WTC11 (cell line): ENCODE results near the gene CLMN. TPM values are rescaled to one million over a fixed set of nuclear protein-coding genes. Genes with fewer than 3 reads are reported as not detected.

Experiments
- ATAC-seq: fragments of 200-7000 bp; cut with Tn5 transposase; 2 replicates; pipeline ENCODE4 v1.10.0; 2021; ENCODE audit warnings: mild to moderate bottlenecking, moderate library complexity
- CTCF ChIA-PET: fragments of 300-600 bp; sonication (Branson Sonifier 250); formaldehyde crosslinking; loops from one replicate; lab custom pipeline; 2021; ENCODE audit warnings: antibody characterized with exemption; lab: Charles Lee
- POLR2A ChIA-PET: fragments of 350-600 bp; sonication (Branson Sonifier 250); formaldehyde crosslinking; loops from one replicate; lab custom pipeline; 2021; ENCODE audit warnings: antibody characterized with exemption; lab: Charles Lee
- DNase-seq: peaks from one replicate; pipeline ENCODE4 v3.0.0; 2021; ENCODE audit warnings: low spot score
- H3K27ac Mint-ChIP-seq: 2 replicates; pipeline ENCODE4 v1.8.0; 2021; ENCODE audit warnings: mixed read lengths
- H3K27me3 Mint-ChIP-seq: 2 replicates; pipeline ENCODE4 v1.8.0; 2021; ENCODE audit warnings: low read depth, mild to moderate bottlenecking, moderate library complexity, mixed read lengths
- H3K36me3 Mint-ChIP-seq: 2 replicates; pipeline ENCODE4 v1.8.0; 2021; ENCODE audit warnings: mixed read lengths
- H3K4me1 Mint-ChIP-seq: 2 replicates; pipeline ENCODE4 v1.8.0; 2022; ENCODE audit warnings: mixed read lengths
- H3K4me3 Mint-ChIP-seq: 2 replicates; pipeline ENCODE4 v1.8.0; 2021; ENCODE audit warnings: mild to moderate bottlenecking, moderate library complexity, mixed read lengths
- H3K9me3 Mint-ChIP-seq: 2 replicates; pipeline ENCODE4 v1.8.0; 2021; ENCODE audit warnings: mixed read lengths
- ATF3 ChIP-seq: sonication (generic); formaldehyde crosslinking; conservative IDR thresholded peaks from 2 replicates; pipeline ENCODE4 v1.8.1; 2022; ENCODE audit warnings: mild to moderate bottlenecking, missing genetic modification reagents
- CDX4 ChIP-seq: fragments of 250-450 bp; sonication (Bioruptor Pico); IDR thresholded peaks from 2 replicates; pipeline ENCODE4 v1.9.0; 2021; ENCODE audit warnings: moderate library complexity, mild to moderate bottlenecking, inconsistent platforms, borderline replicate concordance
- E2F4 ChIP-seq: sonication (generic); formaldehyde crosslinking; IDR thresholded peaks from 2 replicates; pipeline ENCODE4 v1.8.1; 2022; ENCODE audit warnings: low read depth, mild to moderate bottlenecking, moderate library complexity, missing genetic modification reagents, borderline replicate concordance
- FOXJ3 ChIP-seq: sonication (generic); formaldehyde crosslinking; IDR thresholded peaks from 2 replicates; pipeline ENCODE4 v1.9.0; 2021; ENCODE audit warnings: missing genetic modification reagents, mild to moderate bottlenecking, borderline replicate concordance
- GABPB1 ChIP-seq: sonication (generic); formaldehyde crosslinking; IDR thresholded peaks from 2 replicates; pipeline ENCODE4 v1.8.1; 2023; ENCODE audit warnings: mild to moderate bottlenecking, missing genetic modification reagents
- IRF2 ChIP-seq: sonication (generic); formaldehyde crosslinking; IDR thresholded peaks from 2 replicates; pipeline ENCODE4 v1.8.0; 2022; ENCODE audit warnings: low read depth, missing genetic modification reagents, borderline replicate concordance
- JAZF1 ChIP-seq: fragments of 250-450 bp; sonication (Bioruptor Pico); IDR thresholded peaks from 2 replicates; pipeline ENCODE4 v1.9.0; 2021; ENCODE audit warnings: moderate library complexity, mild to moderate bottlenecking, inconsistent platforms
- NFYB ChIP-seq: sonication (generic); formaldehyde crosslinking; conservative IDR thresholded peaks from 2 replicates; pipeline ENCODE4 v1.8.0; 2022; ENCODE audit warnings: low read depth, missing genetic modification reagents
- NR3C1 ChIP-seq: sonication (generic); formaldehyde crosslinking; conservative IDR thresholded peaks from 2 replicates; pipeline ENCODE4 v1.8.1; 2023; ENCODE audit warnings: low read depth, mild to moderate bottlenecking, missing genetic modification reagents
- OVOL2 ChIP-seq: fragments of 250-450 bp; sonication (Bioruptor Pico); IDR thresholded peaks from 2 replicates; pipeline ENCODE4 v1.9.0; 2021; ENCODE audit warnings: mild to moderate bottlenecking, borderline replicate concordance
- PREB ChIP-seq: sonication (generic); formaldehyde crosslinking; IDR thresholded peaks from 2 replicates; pipeline ENCODE4 v1.8.1; 2022; ENCODE audit warnings: mild to moderate bottlenecking, missing genetic modification reagents, moderate library complexity, borderline replicate concordance
- RELA ChIP-seq: sonication (generic); formaldehyde crosslinking; IDR thresholded peaks from 2 replicates; pipeline ENCODE4 v1.8.1; 2022; ENCODE audit warnings: missing genetic modification reagents, mild to moderate bottlenecking, borderline replicate concordance
- SMAD3 ChIP-seq: sonication (generic); formaldehyde crosslinking; IDR thresholded peaks from 2 replicates; pipeline ENCODE4 v1.8.0; 2022; ENCODE audit warnings: missing genetic modification reagents, mild to moderate bottlenecking, borderline replicate concordance
- ZNF219 ChIP-seq: sonication (generic); formaldehyde crosslinking; IDR thresholded peaks from 2 replicates; pipeline ENCODE4 v1.8.0; 2023; ENCODE audit warnings: missing genetic modification reagents, mild to moderate bottlenecking, borderline replicate concordance
- ZNF396 ChIP-seq: fragments of 250-450 bp; sonication (Bioruptor Pico); IDR thresholded peaks from 2 replicates; pipeline ENCODE4 v1.8.0; 2021; ENCODE audit warnings: mild to moderate bottlenecking, moderate library complexity, borderline replicate concordance
- ZNF671 ChIP-seq: fragments of 250-450 bp; sonication (Bioruptor Pico); IDR thresholded peaks from 2 replicates; pipeline ENCODE4 v1.8.0; 2021; ENCODE audit warnings: mild to moderate bottlenecking
- total RNA-seq: library from RNA; stranded (reverse); gene quantifications from 3 replicates; pipeline ENCODE4 v1.2.3, GENCODE V29; 2021

The CLMN gene
- total RNA-seq, 1 experiment from 2014 or later = 12.2 TPM

GRCh38 chr14:95274874-95275273, 44.8 kb downstream of the CLMN start (continued):
- TF ChIP-seq E2F4 = no peak
- TF ChIP-seq ZNF671 = no peak
- no peak for TF ChIP-seq ZNF396
- no peak for TF ChIP-seq FOXJ3

- Mint-ChIP-seq H3K27ac (no peak overlapping the region), H3K27me3 (no peaks in the 10 kb centered on the region), H3K4me3 (no peak overlapping the region), H3K9me3 (peaks cover 19% of the 10 kb centered on the region), H3K4me1 (peaks cover 6% of the 10 kb centered on the region), H3K36me3 (peaks cover 9% of the 10 kb centered on the region)
- ChIA-PET POLR2A (no interaction called here), CTCF (no interaction called here)
- no peak for DNase-seq
- ATAC-seq = no peak
- TF ChIP-seq JAZF1 (CRISPR knock-in tag) (no peak), NFYB (CRISPR knock-in tag) (no peak), CDX4 (CRISPR knock-in tag) (no peak), IRF2 (CRISPR knock-in tag) (no peak), ZNF219 (CRISPR knock-in tag) (no peak)
Observed at GRCh38 chr14:95274279-95274678, 45.4 kb downstream of the CLMN start.

GRCh38 chr14:95273001-95273978, 46.4 kb downstream of the CLMN start:
- peaks cover 4% of the 10 kb centered on the region for H3K36me3 Mint-ChIP-seq
- ChIA-PET CTCF (no interaction called here), POLR2A (no interaction called here)
- no peaks in the 10 kb centered on the region for H3K27me3 Mint-ChIP-seq
- ATAC-seq = no peak; the same call in 1 of the 2 replicates
- no peak overlapping the region for H3K4me3 Mint-ChIP-seq
- 0 out of 2 replicates have a peak, but pooled peaks have one; percentile 48 for TF ChIP-seq GABPB1 (CRISPR knock-in tag)
- TF ChIP-seq NR3C1 (CRISPR knock-in tag) = no peak
- peaks cover 6% of the 10 kb centered on the region for H3K4me1 Mint-ChIP-seq
- peaks cover 10% of the 10 kb centered on the region for H3K9me3 Mint-ChIP-seq
- H3K27ac Mint-ChIP-seq = no peak overlapping the region
- no peak for DNase-seq

- Mint-ChIP-seq H3K27me3 (no peaks in the 10 kb centered on the region), H3K27ac (no peak overlapping the region), H3K36me3 (0 out of 2 replicates have a peak, but pooled peaks cover 2% of the 10 kb centered on the region), H3K9me3 (peaks cover 12% of the 10 kb centered on the region), H3K4me3 (no peak overlapping the region), H3K4me1 (peaks cover 6% of the 10 kb centered on the region)
- ATAC-seq = peak; percentile 90
- TF ChIP-seq ATF3 (CRISPR knock-in tag) = no peak
- TF ChIP-seq SMAD3 (CRISPR knock-in tag) = no peak
- no peak for TF ChIP-seq RELA (CRISPR knock-in tag)
- TF ChIP-seq PREB (CRISPR knock-in tag) = no peak
- no peak for TF ChIP-seq OVOL2 (CRISPR knock-in tag)
- TF ChIP-seq GABPB1 (CRISPR knock-in tag) = no peak
- no peak for DNase-seq
- CTCF ChIA-PET = no interaction called here
- POLR2A ChIA-PET = no interaction called here
Observed at GRCh38 chr14:95272057-95272456, 47.7 kb downstream of the CLMN start.
